ENCODE data around the gene SLC1A7.
"Not testable (repeated sequence)": the region's sequence is repeated elsewhere in the genome, so short reads cannot be mapped to it uniquely, and the experiment has no call there.

Gene SLC1A7

DNA sequence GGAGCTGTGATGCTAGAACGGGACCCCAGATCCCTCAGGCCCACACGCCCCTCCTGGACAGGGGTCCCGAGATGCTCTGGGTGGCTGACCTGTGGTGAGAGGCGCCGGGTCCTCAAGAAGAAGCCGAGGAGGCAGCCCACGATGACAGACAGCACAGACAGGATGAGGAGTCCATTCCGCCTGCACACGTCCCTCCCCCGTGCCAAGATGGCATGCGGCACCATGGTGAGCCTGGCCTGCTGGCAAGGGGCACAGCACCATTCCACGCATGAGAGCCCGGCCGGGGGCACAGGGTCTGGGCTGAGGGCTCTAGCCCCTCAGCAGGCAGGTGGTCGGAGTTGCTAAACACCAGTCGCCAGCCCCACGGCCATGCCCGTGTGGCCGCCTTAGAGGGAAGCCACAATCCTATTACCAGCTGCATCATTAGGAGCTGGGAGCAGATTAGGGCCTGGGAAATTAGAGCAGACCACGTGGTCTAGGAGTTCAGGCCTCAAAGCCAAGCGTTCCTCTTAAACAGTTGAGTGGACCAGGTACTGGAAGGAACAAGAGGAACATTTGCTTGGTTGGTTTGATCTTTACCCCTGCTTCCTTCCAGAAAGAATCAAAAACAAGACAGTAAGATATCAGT is at the start of gene SLC1A7:
Gene SLC1A7, minus strand, starts transcription at position 413 of the 628 bp plus-strand sequence. Its CDS starts 189 bp downstream, at position 224.
- no peak for ATAC-seq

DNA sequence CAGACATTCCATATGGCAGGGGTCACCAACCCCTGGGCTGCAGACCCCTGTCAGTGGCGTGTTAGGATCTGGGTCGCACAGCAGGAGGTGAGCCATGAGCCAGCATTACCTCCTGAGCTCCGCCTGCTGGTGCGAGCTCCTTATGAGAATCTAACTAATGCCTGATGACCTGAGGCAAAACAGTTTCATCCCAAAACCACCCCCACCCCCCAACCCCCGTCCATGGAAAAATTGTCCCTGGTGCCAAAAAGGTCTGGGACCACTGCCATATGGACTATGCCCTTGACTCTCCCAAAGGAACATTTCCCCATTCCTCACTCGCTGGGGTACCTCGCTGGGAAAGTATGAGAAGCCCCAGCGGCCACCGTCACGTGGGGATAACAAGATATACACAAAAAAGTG is 47.8 kb upstream of the SLC1A7 start:
- no peak for ATAC-seq

DNA sequence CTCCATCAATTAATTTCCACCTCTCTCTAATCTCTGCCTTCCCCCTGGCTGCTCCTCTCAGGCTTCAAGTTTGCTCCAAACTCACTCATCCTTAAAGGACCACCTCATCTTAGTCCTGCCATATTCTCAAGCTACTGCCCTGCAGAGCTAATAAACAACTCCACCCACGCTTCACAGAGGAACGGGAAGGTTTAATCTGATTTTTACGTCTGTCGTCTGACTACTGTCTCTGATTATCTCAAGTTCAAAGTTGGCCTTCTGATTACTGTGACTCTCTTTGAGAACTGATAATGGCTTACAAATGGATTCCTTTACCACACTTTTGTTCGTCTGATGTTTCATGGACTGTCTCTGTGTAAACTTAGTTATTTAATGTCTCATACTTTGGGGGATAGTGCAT is 46.6 kb upstream of the SLC1A7 start:
- no peak for ATAC-seq

DNA sequence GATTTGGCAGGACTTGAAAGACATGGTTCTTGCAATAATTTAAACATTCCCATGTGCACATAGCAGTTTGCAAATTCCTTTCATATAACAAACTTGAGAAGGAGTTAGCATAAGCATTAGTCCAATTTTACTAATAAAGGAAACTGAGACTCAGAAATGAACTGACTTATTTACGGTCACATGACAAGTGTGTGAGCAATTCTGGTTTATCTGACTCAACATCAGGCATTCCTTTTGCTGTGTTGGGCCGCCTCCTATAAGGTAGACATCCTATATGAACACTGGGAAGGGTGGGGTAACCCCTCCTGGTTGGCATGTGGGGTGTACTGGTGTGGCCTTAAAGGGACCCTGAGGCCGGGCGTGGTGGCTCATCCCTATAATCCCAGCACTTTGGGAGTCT is 45.7 kb upstream of the SLC1A7 start:
- ATAC-seq: no peak

DNA sequence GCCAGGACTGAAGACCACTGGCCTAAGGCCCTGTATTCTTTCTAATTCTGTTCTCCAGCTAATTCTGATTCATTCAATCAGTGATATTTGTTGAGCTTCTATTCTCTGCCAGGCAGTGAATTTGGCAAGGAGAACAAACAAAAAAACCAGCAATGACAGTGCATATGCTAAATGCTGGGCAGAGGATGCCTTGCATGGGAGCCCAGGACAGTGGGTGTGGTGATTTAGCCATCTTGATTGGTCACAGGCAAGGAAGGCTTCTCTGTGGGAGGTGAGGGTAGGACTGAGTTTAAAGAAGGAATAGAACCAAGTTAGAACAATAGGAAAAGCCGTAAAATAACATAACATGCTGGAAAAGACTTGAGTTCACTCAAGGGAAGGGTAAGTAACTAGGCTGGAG is 45.0 kb upstream of the SLC1A7 start:
- no peak for ATAC-seq

DNA sequence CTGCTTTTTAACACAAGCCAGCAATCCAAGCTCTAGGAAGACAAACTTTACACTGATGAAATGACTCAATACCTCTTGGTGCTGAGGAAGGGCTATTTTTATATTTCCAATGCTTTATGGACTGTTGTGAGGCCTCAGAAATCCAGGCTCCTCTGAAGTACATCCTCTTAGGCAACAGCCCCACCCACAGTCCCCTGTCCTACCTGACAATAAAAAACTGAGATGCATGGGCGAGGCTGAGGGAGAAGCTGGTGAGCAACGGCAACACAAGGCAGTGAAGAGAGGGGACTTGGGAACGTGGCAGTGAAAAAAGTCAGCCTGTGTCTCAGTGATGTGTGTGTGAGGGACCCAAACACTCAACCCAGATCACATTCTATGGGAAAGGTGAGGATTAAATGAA is 44.1 kb upstream of the SLC1A7 start:
- no peak for ATAC-seq

DNA sequence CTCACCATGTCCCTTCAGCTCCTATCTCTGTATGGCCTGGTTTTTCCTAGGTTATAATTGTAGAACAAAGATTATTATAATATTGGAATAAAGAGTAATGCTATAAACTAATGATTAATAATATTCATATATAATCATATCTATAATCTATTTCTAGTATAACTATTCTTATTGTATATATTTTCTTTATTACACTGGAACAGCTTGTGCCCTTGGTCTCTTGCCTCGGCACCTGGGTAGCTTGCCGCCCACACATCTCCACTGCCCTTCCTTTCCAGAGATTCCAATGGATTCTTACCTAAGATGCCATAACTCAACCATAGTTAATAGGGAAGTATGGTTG is 43.5 kb upstream of the SLC1A7 start:
- not testable (repeated sequence) for ATAC-seq

DNA sequence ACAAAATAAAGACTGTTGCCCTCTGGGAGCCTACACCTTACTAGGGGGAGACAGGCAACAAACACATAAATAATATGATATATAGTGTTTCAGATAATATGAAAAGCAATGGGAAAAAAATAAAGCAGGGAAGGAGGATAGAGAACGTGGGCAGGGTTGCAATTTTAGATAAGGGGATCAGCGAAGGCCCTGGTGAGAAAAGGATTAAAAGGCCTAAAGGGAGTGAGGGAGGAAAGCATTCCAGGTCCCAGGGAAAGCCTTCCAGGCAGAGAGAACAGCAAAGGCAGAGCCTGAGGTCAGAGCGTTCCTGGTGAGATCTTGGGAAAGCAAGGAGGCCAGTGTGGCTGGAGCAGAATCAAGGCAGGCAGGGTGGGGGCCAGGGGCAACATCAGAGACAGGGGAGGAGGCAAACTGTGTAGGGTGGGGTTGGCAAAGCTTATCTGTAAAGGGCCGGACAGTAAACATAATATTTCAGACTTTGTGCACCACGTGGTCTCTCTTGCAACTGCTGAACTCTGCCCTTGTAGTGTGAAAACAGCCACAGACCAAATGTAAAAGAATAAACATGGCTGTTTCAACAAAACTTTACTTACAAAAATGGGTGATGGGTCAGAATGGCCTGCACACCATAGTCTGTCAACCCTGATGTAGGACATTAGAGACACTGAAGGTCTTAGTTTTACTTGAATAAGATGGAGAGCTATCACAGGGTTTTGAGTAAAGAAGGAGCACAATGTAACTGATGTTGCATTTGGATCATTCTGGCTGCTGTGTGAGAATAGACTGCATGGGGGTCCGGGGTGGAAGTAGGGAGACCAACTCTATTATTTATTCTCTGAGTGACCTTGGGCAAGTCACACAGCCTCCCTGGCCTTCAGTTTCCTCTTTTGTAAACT is 40.9 kb upstream of the SLC1A7 start:
- ATAC-seq: no peak

DNA sequence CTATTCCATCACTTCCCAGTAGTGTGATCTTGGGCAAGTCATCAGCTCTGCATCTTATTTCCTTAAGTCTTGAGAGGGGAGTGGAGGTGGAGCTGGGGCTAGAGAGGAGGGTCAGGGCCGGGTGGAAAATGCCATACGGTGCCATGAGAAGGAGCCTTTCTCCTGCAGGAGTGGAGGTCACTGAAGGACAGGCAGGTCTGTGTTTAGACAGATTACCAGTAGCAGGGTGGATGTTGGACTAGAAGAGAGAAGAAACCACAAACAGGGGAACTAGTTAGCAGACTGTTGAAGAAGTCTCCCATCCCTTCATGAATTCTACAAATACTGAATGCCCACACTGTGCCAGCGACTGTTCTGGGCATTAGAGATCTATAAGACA is 40.3 kb upstream of the SLC1A7 start:
- no peak for ATAC-seq

DNA sequence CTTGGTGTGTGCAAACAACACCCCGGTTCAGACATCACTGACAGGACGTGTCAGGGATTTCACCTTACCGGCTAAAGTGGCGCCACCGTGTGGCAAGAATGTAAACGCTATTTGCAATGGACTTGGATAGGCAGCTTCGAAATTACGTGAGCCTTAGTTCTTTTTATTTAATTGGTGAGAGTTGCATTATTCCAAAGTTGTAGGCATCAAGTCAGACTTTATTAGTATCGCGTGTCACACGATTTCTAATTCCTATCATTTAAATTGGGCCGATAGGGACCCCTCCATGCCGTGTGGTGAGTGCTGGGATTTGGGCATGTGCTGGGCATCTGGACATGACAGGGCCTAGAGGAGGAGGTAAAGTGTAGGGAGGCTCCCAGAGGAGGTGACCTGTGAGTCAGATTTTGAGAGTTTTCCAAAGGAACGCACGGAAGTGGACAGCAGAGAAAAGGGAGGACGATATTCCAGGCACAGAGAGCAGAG is 39.7 kb upstream of the SLC1A7 start:
- ATAC-seq: peak; percentile 72

DNA sequence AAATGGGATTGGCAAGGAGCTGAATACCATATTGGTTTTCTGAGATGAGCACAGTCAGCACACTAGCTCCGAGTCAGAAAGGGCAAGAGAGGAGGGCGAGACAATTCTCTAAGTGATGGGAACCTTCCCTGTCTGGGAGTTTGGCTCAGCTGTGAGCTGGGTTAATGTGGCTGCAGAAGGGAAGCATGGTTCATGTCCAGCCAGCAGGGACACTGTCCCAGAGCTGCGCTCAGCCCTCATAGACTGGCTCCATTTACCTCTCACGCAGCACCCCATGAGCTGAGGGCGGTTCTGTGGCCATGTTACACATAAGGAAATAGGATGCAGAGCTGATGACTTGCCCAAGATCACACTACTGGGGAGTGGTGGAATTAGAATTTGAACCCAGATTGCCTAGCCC is 38.5 kb upstream of the SLC1A7 start:
- ATAC-seq: no peak

DNA sequence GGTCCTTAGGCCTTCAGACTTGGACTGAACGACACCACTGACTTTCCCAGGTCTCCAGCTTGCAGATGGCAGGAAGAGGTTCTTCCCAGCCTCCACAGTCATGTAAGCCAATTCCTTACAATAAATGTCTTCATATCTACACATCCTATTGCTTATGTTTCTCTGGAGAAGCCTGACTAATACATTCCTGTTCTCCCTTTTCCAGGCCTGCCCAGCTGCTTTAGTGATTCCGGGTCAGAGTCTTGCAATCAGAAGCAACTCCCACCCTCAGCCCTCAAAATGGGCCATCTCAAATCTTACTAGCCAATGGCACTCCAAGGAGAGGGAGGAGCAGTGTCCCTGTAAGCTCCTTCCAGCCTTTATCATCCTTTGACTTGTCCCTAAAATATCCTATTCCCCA is 37.8 kb upstream of the SLC1A7 start:
- ATAC-seq: no peak

DNA sequence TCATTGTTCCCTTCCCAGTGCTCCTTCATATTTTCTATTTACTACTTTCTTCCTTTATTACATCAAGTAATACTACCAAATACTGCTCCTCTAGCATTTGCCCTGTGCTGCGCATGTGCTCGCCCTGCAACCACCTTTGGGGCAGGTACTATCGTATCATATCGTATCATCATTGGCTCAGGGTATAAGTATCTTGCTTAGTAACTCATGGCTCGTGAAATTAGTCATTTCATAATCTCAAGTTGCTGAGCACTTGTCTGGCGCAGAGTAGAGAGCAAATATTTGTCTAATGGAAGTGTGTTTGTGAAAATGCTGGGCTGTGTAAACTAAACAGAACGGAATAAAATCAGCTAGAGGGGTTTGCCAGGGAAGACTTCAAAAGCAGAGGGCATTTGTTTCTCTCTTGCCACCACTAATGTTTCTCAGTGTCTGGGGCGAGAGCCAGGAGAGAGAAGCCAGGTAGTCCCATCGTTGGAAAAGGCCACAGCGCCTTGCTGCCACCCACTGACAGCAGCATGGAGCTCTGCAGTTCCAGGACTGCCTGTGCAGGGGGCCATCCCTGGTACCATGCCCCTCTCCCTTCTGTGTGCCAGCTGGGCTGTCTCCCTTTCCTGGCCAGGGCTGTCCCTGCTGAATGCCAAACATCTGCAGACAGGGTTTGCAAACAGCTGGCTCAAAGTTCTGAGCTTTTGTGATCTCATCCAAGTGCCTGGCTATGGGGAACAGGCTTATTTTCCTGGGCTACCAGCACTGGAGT is 34.2 kb upstream of the SLC1A7 start:
- no peak for ATAC-seq

DNA sequence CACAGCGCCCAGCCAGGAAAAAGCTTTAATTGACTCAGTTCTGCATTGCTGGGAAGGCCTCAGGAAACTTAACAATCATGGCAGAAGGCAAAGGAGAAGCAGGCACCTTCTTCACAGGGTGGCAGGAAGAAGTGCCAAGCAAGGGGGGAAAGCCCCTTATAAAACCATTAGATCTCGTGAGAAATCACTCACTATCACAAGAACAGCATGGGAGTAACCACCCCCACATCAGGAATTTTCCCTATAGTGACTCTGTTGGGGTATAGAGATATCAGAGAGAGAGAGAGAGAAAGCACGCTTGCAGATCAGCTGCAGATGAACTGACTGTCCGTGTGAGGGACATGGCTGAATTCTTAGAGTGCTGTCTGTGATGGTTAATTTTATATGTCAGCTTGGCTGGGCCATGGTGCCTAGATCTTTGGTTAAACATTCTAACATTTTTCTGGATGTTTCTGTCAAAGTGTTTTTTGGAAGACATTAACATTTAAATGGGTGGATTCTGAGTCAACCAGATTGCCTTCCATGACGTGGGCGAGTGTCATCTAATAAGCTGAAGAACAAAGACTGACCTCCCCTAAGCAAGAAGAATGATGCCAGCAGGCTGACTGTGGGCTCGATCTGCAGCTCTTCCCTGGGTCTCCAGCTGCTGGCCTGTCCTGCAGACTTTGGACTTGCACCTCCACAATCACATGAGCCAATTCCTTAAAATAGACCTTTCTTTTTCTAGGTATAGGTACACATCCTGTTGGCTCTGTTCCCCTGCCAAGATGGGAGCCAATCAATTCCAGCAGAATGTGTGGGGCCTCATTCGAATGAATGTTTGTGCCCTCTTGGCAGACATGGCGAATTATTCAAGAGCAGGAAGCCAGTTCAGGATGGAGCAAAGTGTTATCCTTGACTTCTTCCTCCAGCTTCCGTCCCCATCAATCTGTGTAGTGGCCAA is 32.8 kb upstream of the SLC1A7 start:
- no peak for ATAC-seq

DNA sequence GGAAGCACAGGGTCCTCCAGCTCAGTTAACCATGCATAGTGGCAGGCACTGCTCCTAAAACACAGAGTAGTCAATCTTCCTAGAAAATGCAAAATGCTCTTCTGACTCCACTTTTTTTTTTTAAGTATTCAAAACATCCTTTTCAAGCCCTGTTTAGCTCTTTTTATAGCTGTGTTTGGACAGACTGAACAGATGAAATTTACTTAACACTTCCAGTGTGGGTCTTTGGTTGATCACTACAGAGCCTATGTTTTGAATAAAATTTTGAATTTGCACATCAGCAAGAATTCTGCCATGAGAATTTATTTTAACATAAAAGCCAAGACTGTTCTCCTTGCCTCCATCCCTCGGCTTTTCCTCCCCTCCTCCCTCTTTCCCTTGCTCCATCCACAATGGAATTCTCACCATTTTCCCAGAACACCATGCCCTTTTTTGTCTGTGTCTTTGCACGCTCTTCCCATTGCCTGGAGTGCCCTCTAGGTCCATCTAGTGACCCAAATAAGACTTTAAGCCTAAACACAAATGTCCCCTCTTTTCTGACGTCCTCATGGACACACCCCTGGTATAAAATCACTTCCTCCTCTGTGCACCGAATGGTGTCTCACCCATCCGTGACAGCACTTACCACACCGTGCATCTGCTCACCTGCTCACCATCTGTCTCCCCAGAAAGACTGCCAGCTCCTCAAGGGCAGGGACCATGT is 30.1 kb upstream of the SLC1A7 start:
- ATAC-seq: no peak

DNA sequence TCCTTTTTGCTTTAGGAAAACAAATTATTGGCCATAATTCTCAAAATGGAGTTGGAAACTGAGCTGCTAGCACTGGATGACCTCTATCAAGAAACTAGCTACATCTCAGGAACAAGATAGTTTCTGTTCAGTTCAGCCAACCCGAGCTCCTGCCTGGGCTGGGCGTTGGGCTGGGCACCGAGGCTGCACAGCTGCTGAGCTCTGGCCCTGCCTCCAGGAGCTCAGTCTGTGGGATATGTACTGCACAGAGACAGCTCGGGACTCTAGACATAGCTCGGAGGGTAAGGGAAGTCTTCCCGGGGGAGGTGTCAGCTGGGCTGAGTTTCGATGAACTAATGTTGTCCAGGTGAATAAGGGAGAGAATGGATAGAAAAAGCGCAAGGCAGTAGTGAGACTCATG is 24.5 kb upstream of the SLC1A7 start:
- no peak for ATAC-seq

DNA sequence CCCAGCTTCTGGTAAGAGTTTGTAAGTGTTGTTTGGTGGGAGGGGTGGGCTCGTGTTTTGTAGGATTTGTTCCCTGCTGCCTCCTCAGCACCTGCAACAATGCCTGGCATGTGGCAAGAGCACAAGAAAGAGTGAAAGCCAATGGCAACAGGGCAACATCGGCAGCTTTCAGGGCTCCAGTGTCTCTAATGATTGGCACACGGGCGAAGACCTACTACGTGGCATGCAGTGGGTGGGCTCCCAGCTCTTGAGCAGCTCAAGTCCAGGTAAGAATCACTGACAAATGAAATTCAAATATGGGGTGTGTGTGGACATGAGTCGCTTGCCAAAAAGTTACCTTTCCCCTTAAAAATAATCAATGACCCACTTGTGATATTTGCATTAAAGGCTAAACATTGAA is 23.9 kb upstream of the SLC1A7 start:
- ATAC-seq: no peak

DNA sequence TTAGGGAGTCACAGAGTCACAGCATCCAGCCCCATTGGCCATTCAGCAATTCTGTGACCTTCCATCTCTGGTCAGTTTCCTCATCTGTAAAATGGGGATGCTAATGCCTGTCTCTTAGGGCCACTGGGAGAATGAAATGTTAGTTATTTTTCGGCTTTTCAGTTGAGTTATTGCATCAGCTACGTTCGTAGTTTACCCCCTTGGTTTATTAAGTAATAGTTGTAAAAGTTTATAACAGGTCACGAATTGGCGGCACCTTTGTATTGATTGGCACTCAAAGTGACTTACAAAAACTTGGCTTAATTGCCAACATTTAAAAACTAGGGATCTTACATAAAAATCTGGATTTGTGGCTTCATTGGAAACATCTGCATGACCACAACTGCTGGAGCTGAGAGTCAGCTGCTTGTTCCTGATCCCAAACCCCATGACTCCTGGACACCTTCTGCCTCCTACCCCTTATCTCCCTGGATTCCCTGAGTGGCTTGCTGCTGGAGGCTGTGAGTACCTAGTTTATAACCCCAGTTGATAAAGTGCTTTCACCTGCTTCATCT is 23.0 kb upstream of the SLC1A7 start:
- no peak for ATAC-seq

DNA sequence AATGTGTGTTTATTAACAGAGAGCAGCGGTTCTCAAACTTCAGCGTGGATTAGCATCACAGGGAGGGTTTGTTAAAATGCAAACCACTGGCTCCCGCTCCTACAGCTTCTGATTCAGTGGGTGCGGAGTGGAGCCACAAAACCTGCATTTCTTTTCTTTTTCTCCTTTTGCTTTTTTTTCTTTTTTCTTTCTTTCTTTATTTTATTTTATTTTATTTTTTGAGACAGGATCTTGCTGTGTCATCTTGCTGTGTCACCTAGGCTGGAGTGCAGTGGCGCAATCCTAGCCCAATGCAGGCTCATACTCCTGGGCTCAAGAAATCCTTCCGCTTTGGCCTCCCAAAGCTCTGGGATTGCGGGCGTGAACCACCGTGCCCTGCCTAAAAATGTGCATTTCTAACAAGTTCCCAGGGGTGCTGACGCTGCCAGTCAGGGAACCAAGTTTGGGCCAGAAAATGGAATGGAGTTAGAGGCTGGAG is 20.9 kb upstream of the SLC1A7 start:
- no peak for ATAC-seq

DNA sequence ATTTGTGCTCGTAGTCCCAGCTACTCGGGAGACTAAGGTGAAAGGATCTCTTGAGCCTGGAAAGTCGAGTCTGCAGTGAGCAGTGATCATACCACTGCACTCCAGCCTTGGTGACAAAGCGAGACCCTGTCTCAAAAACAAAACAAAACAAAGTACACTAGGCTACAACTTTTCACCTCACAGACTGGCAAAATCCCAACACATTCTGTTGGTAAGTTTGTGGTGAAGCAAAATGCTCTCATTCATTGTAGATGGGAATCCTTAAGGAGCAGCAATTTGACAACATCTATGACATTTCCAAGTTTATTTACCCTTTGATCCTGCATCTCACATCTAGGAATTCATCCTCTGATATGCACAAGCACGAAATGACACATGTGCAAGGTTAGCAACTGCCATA is 20.2 kb upstream of the SLC1A7 start:
- ATAC-seq: no peak

DNA sequence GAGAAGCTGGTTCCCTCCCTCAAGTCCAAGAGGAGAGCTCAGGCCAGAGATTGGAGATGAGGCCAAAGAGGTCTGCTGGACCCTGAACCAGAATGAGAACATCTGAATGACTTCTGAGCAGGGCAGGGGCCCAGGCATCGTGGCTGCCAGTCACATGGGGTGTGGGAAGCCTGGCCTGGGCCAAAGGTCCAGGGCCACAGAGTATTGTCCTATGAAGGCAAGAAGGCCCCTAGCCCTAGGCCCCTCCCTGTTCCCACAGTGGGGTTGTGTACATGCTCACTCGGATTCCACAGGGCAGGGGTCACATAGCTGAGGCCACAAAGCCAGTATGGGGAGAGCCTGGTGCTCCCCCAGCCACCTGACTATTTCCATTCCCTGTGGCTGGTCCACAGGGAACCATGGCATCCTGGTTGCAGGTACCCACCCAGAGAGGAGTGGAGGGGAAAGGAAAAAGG is 18.5 kb upstream of the SLC1A7 start:
- ATAC-seq: no peak

Data from activated CD4-positive, CD25-positive, alpha-beta regulatory T cell treated with anti-CD3 and anti-CD28 coated beads, Interleukin-2, amount 50 U/mL, for 24 hours (primary cell).